Colonic mucosa (tissue), 4 donors: ENCODE data around the gene ASCC3. TPM values are rescaled to one million over a fixed set of nuclear protein-coding genes. Genes with fewer than 3 reads are reported as not detected.

Experiments
- DNase-seq: peaks from one replicate; pipeline ENCODE4 v3.0.0-alpha.2; 2020
- H3K27ac ChIP-seq: fragments of 200-600 bp; one replicate; pipeline ENCODE4 v1.8.0; 2021
- H3K27me3 ChIP-seq: fragments of 200-600 bp; one replicate; pipeline ENCODE4 v1.8.0; 2021
- H3K36me3 ChIP-seq: fragments of 200-600 bp; one replicate; pipeline ENCODE4 v1.8.0; 2021
- H3K4me1 ChIP-seq: fragments of 200-600 bp; one replicate; pipeline ENCODE4 v1.8.0; 2021; ENCODE audit warnings: mild to moderate bottlenecking
- H3K4me3 ChIP-seq: fragments of 200-600 bp; one replicate; pipeline ENCODE4 v1.8.0; 2021
- H3K9ac ChIP-seq, 2 donors: one replicate each; pipeline ENCODE4 v1.7.0; 2013; ENCODE audit warnings: control low read depth in 2 of 2, low read depth in 2 of 2, low read length in 2 of 2
- H3K9me3 ChIP-seq: fragments of 200-600 bp; one replicate; pipeline ENCODE4 v1.8.0; 2021
- CTCF ChIP-seq: fragments of 200-600 bp; IDR thresholded peaks from one replicate; pipeline ENCODE4 v1.8.0; 2022; ENCODE audit warnings: antibody characterized with exemption, mild to moderate bottlenecking
- intact Hi-C: fragments of 100-400 bp; cut with DNase I; formaldehyde crosslinking; loops from one replicate; pipeline ENCODE4 v1.14.1; 2022
- total RNA-seq, 2 donors: library from RNA; stranded (reverse); fragmentation: NEBNext Ultra II Directional in 1 of 2; extraction: Animal tissue kit (Norgen Biotek cat#: 25700) in 1 of 2; gene quantifications; one replicate each; pipeline ENCODE4 v1.2.1, GENCODE V29; 2021
- donor health status: healthy.
- donor health status: DM: no; HTN: no; CAD: no.
- donor health status: DM: no; HTN: no; CAD: no.

ASCC3 gene
- total RNA-seq, 2 donors from 2014 or later = 33.7 to 41.9 TPM

GRCh38 chr6:100785982-100786381, 95.1 kb downstream of the ASCC3 start:
- H3K27ac ChIP-seq = no peak overlapping the region
- DNase-seq = no peak
- H3K4me1 ChIP-seq = no peaks in the 10 kb centered on the region
- H3K9ac ChIP-seq = no peak overlapping the region
- intact Hi-C loops = no loop called here
- TF ChIP-seq CTCF = no peak
- H3K9me3 ChIP-seq = no peaks in the 10 kb centered on the region
- no peaks in the 10 kb centered on the region for H3K36me3 ChIP-seq
- no peak overlapping the region for H3K4me3 ChIP-seq
- H3K27me3 ChIP-seq = no peaks in the 10 kb centered on the region

- Histone ChIP-seq H3K27ac (no peak overlapping the region), H3K4me3 (no peak overlapping the region), H3K36me3 (no peaks in the 10 kb centered on the region), H3K9ac (no peak overlapping the region), H3K27me3 (no peaks in the 10 kb centered on the region), H3K4me1 (no peaks in the 10 kb centered on the region), H3K9me3 (no peaks in the 10 kb centered on the region)
- TF ChIP-seq CTCF = no peak
- intact Hi-C loops = no loop called here
- DNase-seq = no peak
Measured at GRCh38 chr6:100780648-100781047, 100.5 kb downstream of the ASCC3 start.

- no peak for DNase-seq
- Histone ChIP-seq H3K9ac (no peak overlapping the region), H3K4me1 (no peaks in the 10 kb centered on the region), H3K36me3 (no peaks in the 10 kb centered on the region), H3K4me3 (no peak overlapping the region), H3K27me3 (no peaks in the 10 kb centered on the region), H3K27ac (no peak overlapping the region), H3K9me3 (no peaks in the 10 kb centered on the region)
- intact Hi-C loops = no loop called here
- no peak for TF ChIP-seq CTCF
Measured at GRCh38 chr6:100775667-100776066, 105.5 kb downstream of the ASCC3 start.

- intact Hi-C loops = no loop called here
- no peak overlapping the region for H3K4me3 ChIP-seq
- H3K9me3 ChIP-seq = no peaks in the 10 kb centered on the region
- H3K27me3 ChIP-seq = no peaks in the 10 kb centered on the region
- H3K27ac ChIP-seq = no peak overlapping the region
- no peaks in the 10 kb centered on the region for H3K4me1 ChIP-seq
- H3K36me3 ChIP-seq = no peaks in the 10 kb centered on the region
- TF ChIP-seq CTCF = no peak
- DNase-seq = no peak
- H3K9ac ChIP-seq = no peak overlapping the region
Measured at GRCh38 chr6:100774681-100775080, 106.4 kb downstream of the ASCC3 start.

GRCh38 chr6:100768816-100769351, 112.2 kb downstream of the ASCC3 start:
- no peaks in the 10 kb centered on the region for H3K9me3 ChIP-seq

More at GRCh38 chr6:100768816-100769351, 112.2 kb downstream of the ASCC3 start:
- Histone ChIP-seq H3K4me1 (no peaks in the 10 kb centered on the region), H3K27ac (no peak overlapping the region), H3K4me3 (no peak overlapping the region), H3K36me3 (no peaks in the 10 kb centered on the region), H3K27me3 (no peaks in the 10 kb centered on the region), H3K9ac (no peak overlapping the region)
- TF ChIP-seq CTCF = no peak
- intact Hi-C loops = no loop called here
- no peak for DNase-seq
